HCT116 (cell line): ENCODE measurements around the gene HELT. TPM values are rescaled to one million over a fixed set of nuclear protein-coding genes. Genes with fewer than 3 reads are reported as not detected.

Experiments
- ATAC-seq: fragments of 200-7000 bp; cut with Tn5 transposase; 2 replicates; pipeline ENCODE4 v1.9.1; 2020; ENCODE audit warnings: mild to moderate bottlenecking, moderate library complexity
- BruUV-seq: library from RNA; stranded (reverse); fragments of 400-500 nt; replicated peaks from 2 replicates; lab custom pipeline; 2021; lab: Mats Ljungman, UMichigan
- CTCF ChIA-PET: fragments of 300-600 bp; sonication (Branson Sonifier 250); formaldehyde crosslinking; loops from one replicate; lab custom pipeline; 2021; ENCODE audit warnings: antibody characterized with exemption; lab: Charles Lee
- POLR2A ChIA-PET: fragments of 300-600, 350-600 bp; sonication (Branson Sonifier 250); formaldehyde crosslinking; loops from one replicate; lab custom pipeline; 2021; ENCODE audit warnings: antibody characterized with exemption; lab: Charles Lee
- RAD21 ChIA-PET, 2 experiments: fragments of 300-600 bp; sonication (Branson Sonifier 250); formaldehyde crosslinking; loops; one replicate each; lab custom pipeline; 2023; ENCODE audit warnings: low total read pairs in 2 of 2; ENCODE audit not compliant: uncharacterized antibody in 2 of 2, unreplicated experiment in 2 of 2, low non-redundant PET in 1 of 2; lab: Charles Lee
- DNase-seq: peaks from one replicate; pipeline ENCODE4 v3.0.0-alpha.2; 2010; ENCODE audit warnings: low read depth, low spot score
- H2AFZ ChIP-seq: fragments of 200-600 bp; shearing (Covaris generic), sonication (generic); 2 replicates; pipeline ENCODE4 v1.6.1; 2017; ENCODE audit warnings: low read depth, mixed run types, mixed read lengths, antibody characterized with exemption, low read length; ENCODE audit not compliant: poor library complexity, severe bottlenecking
- H3K27ac ChIP-seq: 2 replicates; pipeline ENCODE4 v1.5.1; 2012; ENCODE audit warnings: low read depth, low read length
- H3K27me3 ChIP-seq: fragments of 200-600 bp; sonication (generic); 2 replicates; pipeline ENCODE4 v1.6.1; 2016; ENCODE audit warnings: mixed run types, low read length, mixed read lengths; ENCODE audit not compliant: insufficient read depth
- H3K36me3 ChIP-seq, 2 experiments: fragments of 200-500 bp in 1 of 2; fragments of 200-600 bp in 1 of 2; sonication (Bioruptor generic) in 1 of 2; sonication (generic) in 1 of 2; 2 replicates each; pipeline versions ENCODE4 v1.5.1 to v1.6.1; 2014 to 2016; ENCODE audit warnings: low read length in 2 of 2, inconsistent platforms in 1 of 2, mixed read lengths in 1 of 2, mixed run types in 1 of 2; ENCODE audit not compliant: insufficient read depth in 2 of 2, control insufficient read depth in 1 of 2
- H3K4me1 ChIP-seq, 2 experiments: fragments of 200-600 bp in 1 of 2; sonication (generic) in 1 of 2; 2 replicates each; pipeline versions ENCODE4 v1.5.1 to v1.6.1; 2012 to 2017; ENCODE audit warnings: low read length in 2 of 2, inconsistent platforms in 1 of 2, mild to moderate bottlenecking in 1 of 2, mixed read lengths in 1 of 2, mixed run types in 1 of 2, moderate library complexity in 1 of 2; ENCODE audit not compliant: insufficient read depth in 2 of 2, control insufficient read depth in 1 of 2
- H3K4me2 ChIP-seq: fragments of 200-600 bp; sonication (generic); 2 replicates; pipeline ENCODE4 v1.6.1; 2017; ENCODE audit warnings: mixed run types, low read length, mixed read lengths
- H3K4me3 ChIP-seq, 2 experiments: fragments of 200-600 bp in 1 of 2; sonication (generic) in 1 of 2; replicated peaks in 1 of 2; 2 replicates each; pipeline ENCODE4 v1.5.1; 2011 to 2016; ENCODE audit warnings: low read length in 2 of 2, control low read depth in 1 of 2, low read depth in 1 of 2, mild to moderate bottlenecking in 1 of 2, mixed read lengths in 1 of 2, mixed run types in 1 of 2
- H3K79me2 ChIP-seq: fragments of 200-600 bp; sonication (generic); 2 replicates; pipeline ENCODE4 v1.6.1; 2017; ENCODE audit warnings: mild to moderate bottlenecking, mixed run types, low read length, moderate library complexity, mixed read lengths; ENCODE audit not compliant: insufficient read depth
- H3K9ac ChIP-seq: fragments of 200-600 bp; sonication (generic); 2 replicates; pipeline ENCODE4 v1.6.1; 2016; ENCODE audit warnings: low read length, mixed read lengths
- H3K9me2 ChIP-seq: fragments of 200-600 bp; sonication (generic), shearing (Covaris generic); 2 replicates; pipeline ENCODE4 v1.6.1; 2017; ENCODE audit warnings: mixed run types, mild to moderate bottlenecking, moderate library complexity; ENCODE audit not compliant: insufficient read depth
- H3K9me3 ChIP-seq, 2 experiments: fragments of 200-500 bp in 1 of 2; fragments of 200-600 bp in 1 of 2; sonication (Bioruptor generic) in 1 of 2; sonication (generic) in 1 of 2; 2 replicates each; pipeline ENCODE4 v1.6.1; 2014 to 2017; ENCODE audit warnings: low read length in 2 of 2, mixed read lengths in 2 of 2, inconsistent platforms in 1 of 2, low read depth in 1 of 2, mild to moderate bottlenecking in 1 of 2, mixed run types in 1 of 2, moderate library complexity in 1 of 2; ENCODE audit not compliant: control insufficient read depth in 1 of 2, insufficient read depth in 1 of 2
- H4K20me1 ChIP-seq: fragments of 200-600 bp; sonication (generic), shearing (Covaris generic); 2 replicates; pipeline ENCODE4 v1.6.1; 2017; ENCODE audit warnings: mixed run types, mild to moderate bottlenecking, moderate library complexity; ENCODE audit not compliant: insufficient read depth
- ATF3 ChIP-seq: IDR thresholded peaks from 2 replicates; pipeline ENCODE4 v1.6.1; 2012
- CEBPB ChIP-seq: IDR thresholded peaks from 2 replicates; pipeline ENCODE4 v1.6.1; 2012; ENCODE audit warnings: low read depth
- CTCF ChIP-seq, 3 experiments: fragments of 200-600 bp in 1 of 3; sonication (generic) in 1 of 3; IDR thresholded peaks in 2 of 3; conservative IDR thresholded peaks in 1 of 3; 2 replicates each; pipeline ENCODE4 v1.5.1; 2012 to 2017; ENCODE audit warnings: low read depth in 2 of 3, low read length in 2 of 3, antibody characterized with exemption in 1 of 3, borderline replicate concordance in 1 of 3, control low read depth in 1 of 3, mild to moderate bottlenecking in 1 of 3, mixed read lengths in 1 of 3, mixed run types in 1 of 3, moderate library complexity in 1 of 3; ENCODE audit not compliant: insufficient read depth in 1 of 3
- ELF1 ChIP-seq: IDR thresholded peaks from 2 replicates; pipeline ENCODE4 v1.6.1; 2012; ENCODE audit warnings: low read depth, borderline replicate concordance
- EZH2 ChIP-seq: fragments of 200-600 bp; sonication (generic); IDR thresholded peaks from 2 replicates; pipeline ENCODE4 v1.6.1; 2017; ENCODE audit warnings: antibody characterized with exemption, mixed run types
- EZH2phosphoT487 ChIP-seq: fragments of 200-600 bp; IDR thresholded peaks from 2 replicates; pipeline ENCODE4 v1.6.1; 2018; ENCODE audit warnings: antibody characterized with exemption, borderline replicate concordance
- POLR2A ChIP-seq: IDR thresholded peaks from 2 replicates; pipeline ENCODE4 v1.7.0; 2011; ENCODE audit warnings: borderline replicate concordance; ENCODE audit not compliant: insufficient read depth, insufficient read length; ENCODE audit errors: extremely low read depth
- POLR2AphosphoS5 ChIP-seq: IDR thresholded peaks from 2 replicates; pipeline ENCODE4 v1.6.1; 2011; ENCODE audit warnings: mild to moderate bottlenecking, low read depth, low read length, moderate library complexity
- RAD21 ChIP-seq: IDR thresholded peaks from 2 replicates; pipeline ENCODE4 v1.6.1; 2012; ENCODE audit warnings: low read depth, mild to moderate bottlenecking
- REST ChIP-seq: IDR thresholded peaks from 2 replicates; pipeline ENCODE4 v1.6.1; 2012; ENCODE audit warnings: low read depth
- SP1 ChIP-seq: IDR thresholded peaks from 2 replicates; pipeline ENCODE4 v1.6.1; 2012; ENCODE audit warnings: low read depth
- SRF ChIP-seq: IDR thresholded peaks from 2 replicates; pipeline ENCODE4 v1.6.1; 2012; ENCODE audit warnings: low read depth
- TCF7L2 ChIP-seq: IDR thresholded peaks from 2 replicates; pipeline ENCODE4 v1.7.0; 2011; ENCODE audit warnings: borderline replicate concordance, inconsistent platforms; ENCODE audit not compliant: insufficient read depth, insufficient read length; ENCODE audit errors: extremely low read depth
- ZNF274 ChIP-seq: fragments of 200-500 bp; sonication (Bioruptor generic); IDR thresholded peaks from 2 replicates; pipeline ENCODE4 v1.6.1; 2014; ENCODE audit warnings: mild to moderate bottlenecking, low read depth, low read length, inconsistent platforms
- intact Hi-C: fragments of 100-400 bp; cut with micrococcal nuclease; formaldehyde crosslinking; loops from 2 replicates; pipeline ENCODE4 v1.10.0; 2022
- total RNA-seq: library from RNA; stranded (reverse); gene quantifications from one replicate; pipeline ENCODE4 v1.2.1, GENCODE V29; 2021; ENCODE audit not compliant: unreplicated experiment

HELT gene
- total RNA-seq, 1 experiment from 2014 or later = not detected

- ChIA-PET RAD21 (no interaction called here), CTCF (no interaction called here), POLR2A (no interaction called here)
- no peak overlapping the region for H3K4me3 ChIP-seq
- no peaks in the 10 kb centered on the region for H3K9me2 ChIP-seq
- no peaks in the 10 kb centered on the region for H3K36me3 ChIP-seq
- BruUV-seq = no TSS peak
- DNase-seq (no peak), ATAC-seq (no peak)
- H2AFZ ChIP-seq = no peak overlapping the region
- no peaks in the 10 kb centered on the region for H3K9me3 ChIP-seq
- no peaks in the 10 kb centered on the region for H4K20me1 ChIP-seq
- TF ChIP-seq CTCF (IDR thresholded peaks at IDR 0.05 in 2 of 3, conservative IDR thresholded peaks at IDR 0.05 in 1 of 3; ENCODE audit: borderline replicate concordance in 1 of 3, insufficient read depth in 1 of 3, low read depth in 2 of 3, low read length in 2 of 3) (no peak), SRF (no peak), CEBPB (no peak), SP1 (no peak)
- TF ChIP-seq, all 23 proteins: peak for 0
- Histone ChIP-seq H3K79me2 (no peaks in the 10 kb centered on the region), H3K4me1 (peaks cover 0 to 7% of the 10 kb centered on the region in 2 experiments; a peak in 1 of 4 replicates), H3K9ac (no peak overlapping the region), H3K4me2 (no peak overlapping the region), H3K27ac (no peak overlapping the region), H3K27me3 (no peaks in the 10 kb centered on the region)
- intact Hi-C loops = no loop called here
These were observed 17.7 kb downstream of the HELT start for GRCh38 chr4:185036019-185036418.

- Histone ChIP-seq H3K9me2 (no peaks in the 10 kb centered on the region), H3K4me2 (no peak overlapping the region), H3K4me3 (no peak overlapping the region), H2AFZ (no peak overlapping the region), H3K27ac (no peak overlapping the region), H3K79me2 (no peaks in the 10 kb centered on the region), H3K36me3 (no peaks in the 10 kb centered on the region), H3K4me1 (peaks cover 0 to 7% of the 10 kb centered on the region in 2 experiments; a peak in 1 of 4 replicates), H3K9ac (no peak overlapping the region), H4K20me1 (no peaks in the 10 kb centered on the region), H3K27me3 (no peaks in the 10 kb centered on the region), H3K9me3 (no peaks in the 10 kb centered on the region)
- no peak for DNase-seq
- intact Hi-C loops = no loop called here
- POLR2A ChIA-PET = no interaction called here
- BruUV-seq = no TSS peak
- no peak for ATAC-seq
- RAD21 ChIA-PET = no interaction called here
- CTCF ChIA-PET = interaction anchor here (3.4 kb wide), 1 partner anchor 59 kb away, joined by 39 read pairs; no protein-coding TSS in a partner anchor
- no peak for TF ChIP-seq TCF7L2
- no peak for TF ChIP-seq ELF1
- no peak for TF ChIP-seq ZNF274
- no peak for TF ChIP-seq REST
- TF ChIP-seq RAD21 = no peak
- no peak for TF ChIP-seq ATF3
- no peak for TF ChIP-seq POLR2AphosphoS5
- no peak for TF ChIP-seq EZH2phosphoT487
- TF ChIP-seq EZH2 = no peak
- TF ChIP-seq SRF = no peak
- no peak for TF ChIP-seq POLR2A
These were observed 18.6 kb downstream of the HELT start for GRCh38 chr4:185036842-185037241.
